ENCODE results near the gene TMPRSS2.

Gene TMPRSS2

DNA sequence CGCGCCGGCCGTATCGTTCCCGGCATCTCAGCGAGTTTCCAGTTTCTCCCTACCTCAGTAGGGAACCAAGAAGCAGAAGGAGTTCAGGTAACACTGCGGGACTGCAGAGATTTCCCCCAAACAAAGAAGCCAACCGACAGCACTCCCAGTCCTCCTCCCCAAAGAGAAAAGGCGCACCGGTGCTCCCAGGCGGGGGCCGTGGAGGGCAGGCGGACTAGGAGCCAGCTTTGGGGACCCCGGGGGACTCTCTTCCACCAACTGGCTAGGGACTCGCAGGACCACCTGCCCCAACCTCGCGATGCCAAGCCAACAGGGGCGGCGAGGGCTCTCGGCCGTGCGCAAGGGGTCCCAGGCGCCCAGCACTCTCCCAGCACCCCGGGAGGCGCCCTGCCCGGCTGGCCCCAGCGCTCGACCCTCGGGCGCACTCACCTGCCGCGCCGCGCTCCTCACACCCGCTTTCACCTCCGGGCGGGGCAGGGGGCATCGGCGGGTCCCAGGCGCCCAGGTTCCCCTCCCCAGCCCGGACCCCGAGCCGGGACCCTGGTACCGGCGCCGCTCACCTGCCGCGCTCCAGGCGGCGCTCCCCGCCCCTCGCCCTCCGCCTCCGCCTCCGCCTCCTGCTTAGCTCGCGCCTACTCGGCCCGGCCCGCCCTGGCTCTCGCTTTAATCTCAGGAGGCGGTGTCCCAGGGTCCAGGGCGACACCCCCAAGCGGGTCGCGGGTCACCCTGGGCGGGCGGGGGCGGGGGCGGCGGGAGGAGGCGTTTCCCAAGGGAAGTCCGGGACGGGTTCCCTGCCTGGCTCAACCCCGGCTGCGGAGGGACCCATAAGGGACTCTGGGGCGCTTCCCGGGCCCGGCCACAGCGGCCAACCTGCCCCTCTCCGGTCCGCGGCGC lies at the start of gene TMPRSS2:
Gene TMPRSS2, minus strand, starts transcription at position 638 of the 894 bp plus-strand sequence. CDS start 10,025 bp downstream, outside the sequence.
- no peak for DNase-seq (ENCODE audit: low spot score)

DNA sequence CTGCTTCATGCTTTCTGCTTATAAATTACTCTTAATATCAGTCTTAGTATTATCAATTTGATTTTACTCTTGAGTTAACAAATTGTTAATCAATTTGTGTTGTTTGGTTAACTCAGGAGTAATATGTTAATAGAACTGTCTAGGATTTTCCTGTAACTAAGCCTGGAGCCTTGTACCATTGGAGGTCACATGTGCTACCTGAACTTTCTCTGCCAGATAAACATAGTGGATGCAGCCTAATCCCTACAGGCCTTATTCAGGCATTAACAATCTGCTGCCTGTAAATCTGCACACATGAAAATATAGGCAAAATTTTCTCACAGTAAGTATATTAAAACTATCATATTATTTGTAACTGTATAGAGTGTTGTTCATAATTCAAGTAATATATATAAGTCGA lies 47.1 kb upstream of the TMPRSS2 start:
- no peak for DNase-seq (ENCODE audit: low spot score)

DNA sequence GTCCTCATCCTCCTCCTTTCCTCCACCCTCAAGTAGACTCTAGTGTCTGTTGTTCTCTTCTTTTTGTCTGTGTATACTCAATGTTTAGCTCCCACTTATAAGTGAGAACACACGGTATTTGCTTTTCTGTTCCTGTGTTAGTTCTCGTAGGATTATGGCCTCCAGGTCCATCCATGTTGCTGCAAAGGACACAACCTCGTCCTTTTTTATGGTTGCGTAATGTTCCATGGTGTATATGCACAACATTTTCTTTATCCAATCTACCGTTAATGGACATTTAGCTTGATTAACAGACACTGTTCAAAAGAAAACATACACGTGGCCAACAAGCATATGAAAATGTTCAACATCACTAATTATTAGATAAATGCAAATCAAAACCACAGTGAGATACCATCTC lies 44.3 kb upstream of the TMPRSS2 start:
- DNase-seq (ENCODE audit: low spot score) = no peak

DNA sequence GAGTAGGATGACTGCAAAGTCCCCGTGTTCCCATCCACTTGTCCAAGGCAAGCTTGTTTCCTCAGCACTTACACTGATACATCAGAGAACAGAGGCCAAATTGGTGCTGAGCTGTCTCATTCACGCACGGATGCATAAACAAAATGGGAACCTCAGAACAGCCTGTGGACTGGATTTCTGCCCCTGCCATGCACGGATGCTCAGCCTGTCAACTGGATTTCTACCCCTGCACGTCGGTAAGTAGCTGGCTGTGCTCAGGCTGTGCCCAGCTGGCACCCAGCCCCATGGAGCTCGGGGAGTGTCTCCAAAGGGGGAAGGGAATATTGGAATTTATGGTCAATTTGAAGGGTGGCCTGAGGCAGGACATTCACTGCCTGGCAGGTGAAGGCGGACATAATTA lies 40.8 kb upstream of the TMPRSS2 start:
- no peak for DNase-seq (ENCODE audit: low spot score)

DNA sequence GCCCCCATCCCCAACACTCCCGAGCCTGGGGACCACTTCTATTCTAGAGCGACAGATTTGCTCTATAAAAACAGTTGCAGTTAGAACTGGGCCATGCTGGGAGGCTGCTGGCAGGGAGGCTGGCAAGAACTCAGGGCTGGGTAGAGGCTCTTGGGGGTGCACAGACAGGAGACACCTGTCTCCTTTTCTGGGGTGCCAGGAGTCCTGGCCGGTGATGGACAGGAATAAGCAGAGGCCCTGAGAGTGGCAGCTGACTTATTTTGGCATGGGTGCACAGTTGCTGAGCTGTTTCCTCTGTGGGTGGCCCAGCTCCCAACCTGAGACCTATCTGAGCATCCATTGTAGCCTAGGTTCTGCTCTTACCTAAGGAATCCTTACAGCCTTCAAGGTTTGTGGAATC lies 39.2 kb upstream of the TMPRSS2 start:
- DNase-seq (ENCODE audit: low spot score) = no peak

DNA sequence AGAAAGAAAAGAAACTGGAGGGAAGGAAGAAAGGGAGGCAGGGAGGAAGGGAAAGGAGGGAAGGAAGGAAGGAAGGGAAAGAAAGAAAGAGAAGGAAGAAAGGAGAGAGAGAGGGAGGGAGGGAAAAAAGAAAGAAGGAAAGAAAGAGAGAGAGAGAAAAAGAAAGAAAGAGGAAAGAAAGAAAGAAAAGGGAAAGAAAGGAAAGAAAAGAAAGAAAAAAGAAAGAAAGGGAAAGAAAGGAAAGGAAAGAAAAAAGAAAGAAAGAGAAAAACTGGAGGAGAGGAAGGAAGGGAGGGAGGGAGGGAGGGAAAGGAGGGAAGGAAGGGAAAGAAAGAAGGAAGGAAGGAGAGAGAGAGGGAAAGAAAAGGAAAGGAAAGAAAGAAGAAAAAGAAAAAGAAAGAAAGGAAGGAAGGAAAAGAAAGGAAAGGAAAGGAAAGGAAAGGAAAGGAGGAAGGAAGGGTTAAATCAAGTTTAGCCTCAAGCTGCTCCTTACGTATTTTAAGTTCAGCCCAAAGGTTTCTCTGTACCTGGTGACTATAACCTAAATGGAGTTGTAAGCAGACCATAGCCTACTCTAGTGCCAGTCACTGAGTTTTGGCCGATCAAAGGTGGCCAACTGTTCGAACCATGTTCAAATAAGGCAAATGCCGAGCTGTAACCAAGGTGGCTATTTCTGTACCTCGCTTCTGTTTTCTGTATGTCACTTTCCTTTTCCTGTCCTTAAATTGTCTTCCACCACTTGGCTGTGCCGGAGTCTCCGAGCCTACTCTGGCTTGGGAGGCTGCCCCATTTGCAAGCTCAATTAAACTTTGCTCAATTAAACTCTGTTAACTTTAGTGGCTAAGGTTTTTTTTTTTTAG lies 37.8 kb upstream of the TMPRSS2 start:
- DNase-seq (ENCODE audit: low spot score) = no peak

DNA sequence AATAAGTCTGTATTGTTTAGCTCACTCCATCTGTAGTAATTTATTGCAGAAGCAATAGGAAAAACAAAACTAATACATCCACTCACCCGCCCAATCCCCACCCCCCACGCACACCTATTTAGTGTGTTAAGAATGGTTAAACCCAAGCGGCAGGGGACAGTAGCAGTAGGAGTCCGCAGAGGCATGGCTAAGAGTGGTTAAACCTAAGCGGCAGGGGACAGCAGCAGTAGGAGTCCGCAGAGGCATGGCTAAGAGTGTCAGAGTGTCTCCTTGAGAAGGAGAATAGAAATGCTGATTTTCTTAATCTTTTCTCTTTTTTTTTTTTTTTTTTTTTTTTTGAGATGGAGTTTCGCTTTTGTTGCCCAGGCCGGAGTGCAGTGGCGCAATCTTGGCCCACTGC lies 34.8 kb upstream of the TMPRSS2 start:
- no peak for DNase-seq (ENCODE audit: low spot score)

DNA sequence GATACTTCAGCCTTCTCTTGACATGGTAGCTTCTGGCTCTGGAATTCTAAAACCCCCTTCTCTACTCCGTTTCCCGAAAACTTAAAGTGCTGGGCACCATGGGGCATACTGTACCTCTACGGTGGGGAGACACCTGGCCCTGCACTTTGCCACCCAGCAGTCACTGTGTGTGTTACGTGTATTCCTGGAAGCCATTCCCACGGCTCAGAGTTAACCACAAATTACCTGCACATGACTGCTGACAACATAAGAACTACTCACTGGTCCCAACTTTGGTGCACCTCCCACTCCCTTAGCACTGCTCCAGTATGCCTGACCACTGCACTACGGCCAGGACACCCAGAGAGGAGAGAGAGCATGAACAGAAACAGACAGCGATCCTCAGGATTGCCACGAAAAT lies 29.4 kb upstream of the TMPRSS2 start:
- no peak for DNase-seq (ENCODE audit: low spot score)

DNA sequence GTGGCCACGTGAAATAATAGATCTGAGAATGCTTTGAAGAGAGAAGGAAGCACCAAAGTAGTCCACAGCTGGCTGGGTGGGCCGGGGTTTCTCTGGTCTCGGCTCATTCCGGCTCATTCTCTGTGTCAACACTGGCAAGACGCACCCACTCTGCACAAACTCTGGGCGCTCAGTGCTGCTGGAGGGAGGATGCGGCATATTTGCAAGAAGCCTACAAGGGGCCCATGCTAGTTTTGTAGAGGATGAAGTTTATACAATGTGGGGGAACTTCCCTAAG lies 28.8 kb upstream of the TMPRSS2 start:
- DNase-seq (ENCODE audit: low spot score) = no peak

DNA sequence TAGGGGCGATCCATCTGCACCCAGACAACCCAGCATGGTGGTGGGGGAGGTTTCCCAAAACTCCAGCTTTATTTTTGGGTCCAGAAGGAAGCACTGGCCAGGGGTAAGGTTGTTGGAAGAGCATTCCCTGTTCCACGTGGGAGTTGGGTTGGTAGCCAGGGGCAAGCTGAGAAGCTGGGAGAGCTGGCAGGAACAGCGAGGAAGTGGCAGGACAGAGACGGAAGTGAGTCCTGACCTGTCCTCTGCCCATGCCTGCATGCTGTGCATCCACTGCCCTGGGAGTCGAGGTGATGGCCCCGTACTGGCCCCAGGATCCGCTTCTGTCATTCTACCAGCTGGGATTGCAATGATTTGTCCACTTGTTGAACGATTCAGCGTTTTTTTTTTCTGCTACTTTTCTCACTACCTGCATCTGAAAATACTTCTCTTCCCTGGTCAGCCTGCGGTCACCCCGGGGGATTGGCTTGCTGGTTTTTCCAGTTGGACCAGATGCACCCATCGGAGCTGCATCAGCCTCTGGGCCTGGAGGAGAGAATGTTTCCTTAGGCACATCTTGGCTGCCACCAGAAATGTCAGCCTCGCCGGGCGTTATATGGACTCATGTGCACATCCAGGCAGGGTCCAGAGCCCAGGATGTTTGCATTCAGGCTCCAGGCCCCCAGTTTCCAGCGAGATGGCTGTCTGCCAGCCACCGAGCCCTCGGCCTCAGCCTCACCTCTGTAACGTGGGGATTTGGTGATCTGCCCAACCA lies 28.3 kb upstream of the TMPRSS2 start:
- DNase-seq (ENCODE audit: low spot score) = no peak

DNA sequence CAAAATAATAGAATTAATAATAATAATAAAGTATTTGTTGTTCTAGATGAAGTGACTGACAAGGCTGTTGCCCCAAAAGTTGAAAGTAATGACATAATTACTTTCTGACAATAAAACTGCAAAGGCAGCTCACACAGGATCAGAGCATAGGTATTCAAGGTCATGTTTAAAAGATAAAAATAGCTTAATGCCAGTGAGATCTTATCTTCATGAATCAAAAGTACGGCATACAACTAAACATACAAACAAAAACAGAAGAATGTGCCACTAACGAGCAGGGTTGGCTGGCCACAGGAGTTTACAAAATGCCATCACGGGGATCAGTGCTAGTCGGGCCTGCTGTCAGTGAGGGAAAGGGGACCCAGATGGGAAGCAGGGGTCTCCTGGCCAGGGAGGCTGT lies 22.4 kb upstream of the TMPRSS2 start:
- DNase-seq (ENCODE audit: low spot score) = no peak

DNA sequence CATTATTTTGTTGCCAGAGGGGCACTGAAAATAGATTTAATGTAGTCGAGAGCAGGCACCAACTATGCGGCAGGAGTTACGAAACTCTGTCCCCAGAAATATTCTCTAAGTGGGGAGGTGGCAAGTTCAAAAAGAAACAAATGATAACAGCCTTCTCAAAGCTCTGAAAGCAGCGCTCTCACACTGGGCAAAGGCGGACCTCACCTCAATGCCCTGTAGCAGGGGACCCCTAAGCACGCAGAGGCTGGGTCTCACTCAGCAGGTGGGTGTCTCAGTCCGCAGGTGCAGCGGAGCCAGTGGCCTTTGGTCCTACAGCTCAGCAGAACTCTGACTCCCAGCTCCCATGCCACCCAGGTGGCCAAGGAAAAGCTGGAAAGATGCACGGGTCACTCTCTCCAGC lies 21.8 kb upstream of the TMPRSS2 start:
- DNase-seq (ENCODE audit: low spot score) = no peak

DNA sequence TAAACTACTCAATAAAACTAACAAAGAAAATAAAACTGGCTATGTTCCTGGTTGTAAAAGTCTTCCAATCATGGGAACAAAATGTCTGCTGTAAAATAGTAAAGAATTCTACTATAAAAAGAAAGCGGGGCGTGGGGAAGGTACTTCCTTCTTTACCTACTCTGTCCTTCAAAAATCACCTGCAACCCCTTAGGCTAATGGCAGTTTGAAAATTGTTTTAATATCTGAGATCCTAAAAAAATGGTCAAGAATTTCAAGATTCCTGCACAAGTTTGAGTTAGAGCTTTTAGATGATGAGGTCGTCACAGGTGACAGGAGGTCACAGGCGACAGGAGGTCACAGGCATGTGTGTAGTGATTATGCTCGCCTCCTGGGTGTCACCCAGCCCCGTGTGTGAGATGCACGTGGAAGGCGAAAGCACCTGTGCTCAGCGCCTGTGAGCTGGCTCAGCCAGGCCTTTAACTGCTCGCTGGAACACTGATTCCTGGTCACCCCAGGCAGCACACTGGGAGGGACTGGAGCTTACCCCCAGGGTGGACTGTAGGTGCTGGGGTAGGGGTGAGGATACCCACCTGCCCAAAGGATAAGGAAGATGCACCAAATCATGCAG lies 18.6 kb upstream of the TMPRSS2 start:
- DNase-seq (ENCODE audit: low spot score) = no peak

DNA sequence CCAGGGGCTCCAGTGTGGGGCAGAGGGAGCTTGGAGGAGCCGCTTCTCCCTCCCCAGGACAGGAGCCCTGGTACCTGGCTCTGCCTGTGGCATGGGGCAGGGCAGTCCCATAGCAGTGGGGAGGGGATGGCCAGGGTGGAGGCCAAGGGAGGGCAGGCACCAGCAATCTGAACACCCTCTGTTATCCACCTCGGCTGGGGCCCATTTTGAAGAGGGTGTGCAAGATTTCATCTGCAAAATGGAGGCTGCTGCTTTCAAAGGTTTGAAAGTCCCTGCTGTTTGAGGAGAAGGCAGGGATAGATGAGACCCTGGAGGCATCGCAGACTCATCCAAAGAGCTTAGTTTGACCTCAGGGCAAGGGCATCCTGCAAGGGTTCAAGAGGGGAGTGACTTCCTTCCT lies 15.2 kb upstream of the TMPRSS2 start:
- DNase-seq (ENCODE audit: low spot score) = no peak

DNA sequence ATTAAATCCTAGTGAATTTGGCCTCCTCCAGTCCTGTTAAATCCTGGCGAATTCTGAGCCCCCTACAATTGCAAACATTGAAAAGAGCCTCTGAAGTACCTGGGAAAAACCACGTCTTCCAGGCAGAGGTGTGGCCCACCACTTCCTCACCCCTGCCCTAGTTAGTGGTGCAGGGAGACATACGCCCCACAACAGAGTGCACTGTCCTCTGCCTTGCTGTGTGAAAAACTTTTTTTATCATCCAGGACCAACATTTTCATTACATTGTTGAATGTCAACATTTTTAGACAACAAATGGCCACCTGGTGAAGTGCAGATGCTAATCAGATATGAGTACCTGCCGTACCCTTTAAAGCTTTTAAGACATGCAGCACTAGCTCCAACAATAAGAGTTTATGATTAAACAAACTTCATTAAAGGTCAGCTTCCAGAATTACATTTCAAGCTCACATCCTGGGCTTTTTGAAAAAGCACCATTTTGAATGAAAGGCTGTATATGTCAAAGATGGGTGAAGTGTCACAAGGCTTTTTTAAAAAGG lies 13.6 kb upstream of the TMPRSS2 start:
- DNase-seq (ENCODE audit: low spot score) = no peak

DNA sequence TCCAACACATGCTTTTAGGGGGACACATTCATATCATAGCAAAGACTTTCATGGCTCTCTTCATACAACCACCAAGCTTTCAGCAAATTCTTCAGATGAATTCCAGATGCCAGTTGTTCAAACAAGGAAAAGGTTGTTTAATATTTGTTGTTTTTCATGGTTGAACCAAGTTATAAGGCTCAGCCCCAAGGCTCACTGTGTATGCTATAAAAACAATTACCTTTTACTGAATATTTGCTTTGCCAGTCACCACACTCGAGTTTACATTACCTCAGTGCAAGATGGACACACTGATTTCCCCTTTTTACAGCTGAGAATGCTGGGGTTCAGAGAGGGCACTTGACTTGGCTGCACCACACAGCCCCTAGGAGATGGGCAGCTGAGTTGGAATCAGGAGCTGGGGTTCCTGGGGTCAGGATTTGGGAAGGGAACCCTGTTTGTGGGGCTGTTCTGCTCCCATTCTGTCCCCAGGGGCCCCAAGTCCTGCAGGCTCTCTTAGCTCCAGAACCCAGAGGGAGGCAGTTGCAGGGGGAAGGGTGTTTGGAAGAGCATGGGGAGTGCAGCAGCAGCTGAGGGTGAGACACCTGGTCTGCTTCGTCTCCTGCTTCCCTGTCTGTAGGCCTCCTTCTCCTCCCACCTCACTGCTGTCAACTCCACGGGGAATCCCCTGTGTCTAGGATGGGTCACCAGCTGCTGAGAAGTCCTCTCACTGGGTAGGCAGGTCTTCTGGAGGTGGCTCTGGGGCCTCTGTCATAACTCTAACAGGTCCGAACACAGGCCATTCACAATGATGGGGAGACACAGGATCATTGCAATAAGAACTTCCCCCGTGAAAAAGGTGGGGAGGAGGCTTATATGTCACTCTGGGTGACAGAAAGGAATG lies 12.8 kb upstream of the TMPRSS2 start:
- DNase-seq (ENCODE audit: low spot score) = no peak

DNA sequence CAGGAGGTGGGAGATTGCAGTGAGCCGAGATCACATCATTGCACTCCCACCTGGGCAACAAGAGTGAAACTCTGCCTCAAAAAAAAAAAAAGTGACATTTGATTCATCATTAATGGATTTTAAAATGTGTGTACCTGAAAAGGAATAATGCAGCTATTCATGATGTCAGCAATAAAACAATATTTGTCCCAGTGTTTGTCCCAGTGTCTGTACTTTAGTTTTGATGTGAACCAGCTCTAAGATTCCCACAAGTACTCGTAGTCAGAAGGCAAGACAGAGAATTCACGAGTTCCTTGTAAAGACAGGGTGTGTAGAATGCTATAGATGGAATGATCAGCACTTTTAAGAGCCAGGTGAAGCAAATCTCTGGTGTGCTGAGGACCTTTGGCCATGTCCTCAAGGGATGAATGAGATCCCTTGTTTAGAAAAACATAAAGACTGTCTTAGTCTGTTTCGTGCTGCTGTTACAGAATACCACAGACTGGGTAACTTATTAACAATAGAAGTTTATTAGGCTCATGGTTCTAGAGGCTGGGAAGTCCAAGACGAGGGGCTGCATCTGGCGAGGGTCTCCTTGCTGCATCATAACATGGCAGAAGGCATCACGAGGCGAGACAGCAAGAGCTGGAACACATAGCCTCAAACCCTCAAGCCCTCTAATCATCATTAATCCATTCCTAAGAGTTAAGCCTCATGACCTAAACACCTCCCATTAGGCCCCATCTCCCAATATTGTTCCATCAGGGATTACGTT lies 12.0 kb upstream of the TMPRSS2 start:
- no peak for DNase-seq (ENCODE audit: low spot score)

DNA sequence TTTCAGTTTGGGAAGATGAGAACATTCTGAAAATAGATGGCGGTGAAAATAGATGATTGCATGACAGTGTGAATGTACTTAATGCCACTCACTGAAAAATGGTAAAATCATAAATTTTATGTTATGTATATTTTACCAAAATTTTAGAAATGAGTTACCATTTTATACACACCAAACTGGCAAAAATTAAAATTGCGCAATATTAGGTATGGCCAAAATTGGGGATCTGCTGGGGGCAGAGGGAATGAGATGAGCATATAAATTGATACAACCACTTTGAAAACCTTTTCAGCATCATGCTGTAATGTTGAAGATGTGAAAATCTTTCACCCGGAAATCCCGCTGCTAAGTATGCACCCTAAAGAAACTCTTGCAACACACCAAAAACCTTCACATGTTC lies 10.8 kb upstream of the TMPRSS2 start:
- DNase-seq (ENCODE audit: low spot score) = no peak

DNA sequence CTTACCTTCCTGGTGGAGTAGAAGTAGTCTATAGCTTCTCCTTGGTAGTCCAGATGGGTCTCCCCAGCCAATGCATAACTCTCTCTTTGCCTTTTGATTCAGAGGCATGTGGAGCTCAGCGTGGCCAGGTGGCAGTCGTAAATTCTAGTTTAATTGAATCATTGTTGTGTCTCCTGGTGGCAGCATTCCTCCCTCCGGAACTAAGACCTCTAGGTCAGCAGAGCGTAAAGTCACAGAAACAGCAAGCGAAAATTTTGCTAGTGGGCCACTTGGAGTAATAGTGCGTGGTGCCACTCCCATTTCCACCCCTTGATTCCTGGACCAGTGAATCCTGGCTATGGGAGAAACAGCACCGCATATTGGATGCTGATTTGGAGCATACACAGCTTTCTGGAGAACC lies 3.9 kb upstream of the TMPRSS2 start:
- DNase-seq (ENCODE audit: low spot score) = no peak

DNA sequence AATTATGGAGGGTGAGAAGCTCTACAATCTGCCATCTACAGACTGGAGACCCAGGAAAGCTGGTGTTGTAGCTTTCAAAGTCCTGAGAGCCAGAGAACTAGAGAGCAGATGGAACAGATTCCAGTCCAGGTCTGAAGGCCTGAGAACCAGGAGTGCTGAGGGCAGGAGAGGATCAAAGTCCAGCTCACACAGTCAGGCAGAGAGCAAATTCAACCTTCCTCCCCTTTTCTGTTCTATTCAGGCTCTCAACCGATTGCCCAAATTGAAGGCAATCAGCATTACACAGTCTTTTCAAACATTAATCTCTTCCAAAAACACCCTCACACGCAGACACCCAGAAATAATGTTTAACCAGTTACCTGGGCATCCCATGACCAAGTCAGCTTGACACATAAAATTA lies 2.5 kb upstream of the TMPRSS2 start:
- no peak for DNase-seq (ENCODE audit: low spot score)
